Neural cell (in vitro differentiated cells): Measurements from ENCODE around the gene IPO5. TPM values are rescaled to one million over a fixed set of nuclear protein-coding genes. Genes with fewer than 3 reads are reported as not detected.

ENCODE experiments used
- polyA plus RNA-seq: library from polyadenylated mRNA; depleted of rRNA; stranded (reverse); fragments of >200 nt; gene quantifications from 2 replicates; pipeline ENCODE4 v1.2.3, GENCODE V29; 2014
- small RNA-seq, 3 experiments: library from RNA; depleted of rRNA; stranded (forward); fragments of <200 nt; gene quantifications; one replicate each; pipeline ENCODE3, GENCODE V24; 2012

Gene IPO5
- polyA plus RNA-seq, 1 donor from 2014 or later: 83.4 TPM

Small RNAs within 50 kb of the gene (small RNA-seq; reads per million reads assigned to genes)
- gene FTLP8: 0 reads per million in 3 experiments

Other genes with a start within 250 kb of the IPO5 start
- gene FARP1, start 189.4 kb downstream of the IPO5 start, polyA plus RNA-seq: 19.7 and 27.9 TPM in 2 replicates
- not detected in 2 replicates for gene RNF113B, start 223.6 kb downstream of the IPO5 start, polyA plus RNA-seq